Measurements from ENCODE around the gene PHLPP2. TPM values are rescaled to one million over a fixed set of nuclear protein-coding genes. Genes with fewer than 3 reads are reported as not detected.

The PHLPP2 gene, protein sequence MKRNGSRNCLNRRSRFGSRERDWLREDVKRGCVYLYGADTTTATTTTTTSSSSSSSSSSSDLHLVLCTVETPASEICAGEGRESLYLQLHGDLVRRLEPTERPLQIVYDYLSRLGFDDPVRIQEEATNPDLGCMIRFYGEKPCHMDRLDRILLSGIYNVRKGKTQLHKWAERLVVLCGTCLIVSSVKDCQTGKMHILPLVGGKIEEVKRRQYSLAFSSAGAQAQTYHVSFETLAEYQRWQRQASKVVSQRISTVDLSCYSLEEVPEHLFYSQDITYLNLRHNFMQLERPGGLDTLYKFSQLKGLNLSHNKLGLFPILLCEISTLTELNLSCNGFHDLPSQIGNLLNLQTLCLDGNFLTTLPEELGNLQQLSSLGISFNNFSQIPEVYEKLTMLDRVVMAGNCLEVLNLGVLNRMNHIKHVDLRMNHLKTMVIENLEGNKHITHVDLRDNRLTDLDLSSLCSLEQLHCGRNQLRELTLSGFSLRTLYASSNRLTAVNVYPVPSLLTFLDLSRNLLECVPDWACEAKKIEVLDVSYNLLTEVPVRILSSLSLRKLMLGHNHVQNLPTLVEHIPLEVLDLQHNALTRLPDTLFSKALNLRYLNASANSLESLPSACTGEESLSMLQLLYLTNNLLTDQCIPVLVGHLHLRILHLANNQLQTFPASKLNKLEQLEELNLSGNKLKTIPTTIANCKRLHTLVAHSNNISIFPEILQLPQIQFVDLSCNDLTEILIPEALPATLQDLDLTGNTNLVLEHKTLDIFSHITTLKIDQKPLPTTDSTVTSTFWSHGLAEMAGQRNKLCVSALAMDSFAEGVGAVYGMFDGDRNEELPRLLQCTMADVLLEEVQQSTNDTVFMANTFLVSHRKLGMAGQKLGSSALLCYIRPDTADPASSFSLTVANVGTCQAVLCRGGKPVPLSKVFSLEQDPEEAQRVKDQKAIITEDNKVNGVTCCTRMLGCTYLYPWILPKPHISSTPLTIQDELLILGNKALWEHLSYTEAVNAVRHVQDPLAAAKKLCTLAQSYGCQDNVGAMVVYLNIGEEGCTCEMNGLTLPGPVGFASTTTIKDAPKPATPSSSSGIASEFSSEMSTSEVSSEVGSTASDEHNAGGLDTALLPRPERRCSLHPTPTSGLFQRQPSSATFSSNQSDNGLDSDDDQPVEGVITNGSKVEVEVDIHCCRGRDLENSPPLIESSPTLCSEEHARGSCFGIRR (N-terminal part only)
- total RNA-seq: 5.0 and 6.3 TPM in 2 replicates

DNA sequence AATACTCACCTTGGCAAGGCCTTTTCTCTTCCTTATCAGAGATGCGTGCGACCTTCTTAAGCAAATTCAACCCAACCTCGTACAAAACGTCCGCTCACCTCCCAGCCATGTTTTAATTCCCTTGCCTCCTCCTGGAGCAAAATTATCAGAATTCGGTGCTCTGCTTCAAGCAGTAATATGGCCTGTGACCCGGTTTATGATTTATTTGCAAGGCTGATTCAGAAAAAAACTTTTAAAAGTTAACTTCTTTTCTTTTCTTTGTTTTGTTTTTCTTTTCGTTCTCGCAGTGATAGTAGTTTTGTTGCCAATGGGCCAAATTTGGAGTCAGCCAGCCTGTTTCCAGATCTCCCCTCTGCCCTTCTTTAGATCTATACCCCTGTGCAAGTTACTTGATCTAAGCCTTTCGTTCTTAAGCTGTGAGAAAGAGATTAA lies at the start of gene PHLPP2:
Gene PHLPP2, minus strand, starts transcription at position 382 of the 432 bp plus-strand sequence. CDS start 9,906 bp downstream, outside the sequence.

DNA sequence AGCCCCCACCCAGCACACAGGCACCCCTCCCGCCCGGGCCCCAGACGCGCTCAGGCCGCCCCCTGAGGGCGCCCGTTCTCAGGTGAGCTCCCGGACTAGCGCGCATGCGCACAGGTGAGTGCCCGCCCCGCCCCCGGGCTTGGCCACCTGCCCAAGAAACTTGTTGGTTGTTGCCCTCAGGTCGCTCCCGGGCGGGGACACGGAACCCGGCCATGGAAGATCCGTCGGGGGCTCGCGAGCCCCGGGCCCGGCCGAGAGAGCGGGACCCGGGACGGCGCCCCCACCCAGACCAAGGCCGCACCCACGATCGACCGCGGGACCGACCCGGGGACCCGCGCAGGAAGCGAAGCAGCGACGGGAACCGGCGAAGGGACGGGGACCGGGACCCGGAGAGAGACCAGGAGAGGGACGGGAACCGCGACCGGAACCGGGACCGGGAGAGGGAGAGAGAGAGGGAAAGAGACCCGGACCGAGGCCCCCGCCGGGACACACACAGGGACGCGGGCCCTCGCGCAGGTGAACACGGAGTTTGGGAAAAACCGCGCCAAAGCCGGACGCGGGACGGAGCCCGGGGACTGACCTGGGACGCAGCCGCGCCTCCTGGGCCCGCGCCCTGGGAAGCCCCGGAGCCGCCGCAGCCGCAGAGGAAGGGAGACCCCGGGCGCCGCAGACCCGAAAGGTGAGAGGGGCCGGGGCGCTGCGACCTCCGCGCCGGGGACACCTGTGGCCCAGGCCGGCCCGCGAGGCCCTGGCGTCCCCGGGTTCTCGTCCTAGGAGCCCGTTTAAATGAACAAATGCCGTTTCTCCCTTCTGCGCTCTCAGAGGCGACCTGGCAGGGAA lies 98.3 kb downstream of the PHLPP2 start, which contains the start of gene MARVELD3:
Gene MARVELD3, plus strand, starts transcription at position 167 of the 840 bp plus-strand sequence. Its CDS starts 46 bp downstream, at position 213.

Other genes starting within 250 kb of the PHLPP2 start
- gene ZNF19, start 235.4 kb downstream of the PHLPP2 start, total RNA-seq: 0.80 and 1.1 TPM in 2 replicates
- gene CHST4, start 198.3 kb downstream of the PHLPP2 start, total RNA-seq: not detected in 2 replicates
- not detected in 2 replicates for gene TAT, start 147.6 kb downstream of the PHLPP2 start, total RNA-seq
- not detected in 2 replicates for gene MARVELD3, start 98.5 kb downstream of the PHLPP2 start, total RNA-seq
- 42.1 and 44.6 TPM in 2 replicates for gene AP1G1, start 84.1 kb upstream of the PHLPP2 start, total RNA-seq
- 13.5 and 14.4 TPM in 2 replicates for gene ATXN1L, start 121.3 kb upstream of the PHLPP2 start, total RNA-seq
- gene ZNF821, start 159.5 kb upstream of the PHLPP2 start, total RNA-seq: 2.2 and 4.4 TPM in 2 replicates
- 141 and 152 TPM in 2 replicates for gene IST1, start 170.8 kb upstream of the PHLPP2 start, total RNA-seq